HepG2 (cell line): ENCODE measurements around the gene PROX1. TPM values are rescaled to one million over a fixed set of nuclear protein-coding genes. Genes with fewer than 3 reads are reported as not detected.
A peak's percentile ranks its signal among the peaks of the same experiment; 100 is the strongest.

Experiments
- ADNP ChIP-seq: sonication (generic); formaldehyde crosslinking; IDR thresholded peaks from 2 replicates; pipeline ENCODE4 v1.4.0; 2020; ENCODE audit warnings: missing genetic modification reagents
- ATF7 ChIP-seq, 2 experiments: fragments of 450-650 bp in 1 of 2; sonication (generic) in 1 of 2; formaldehyde crosslinking in 1 of 2; IDR thresholded peaks; 2 replicates each; pipeline versions ENCODE4 v1.4.0 to v1.6.1; 2016 to 2020; ENCODE audit warnings: antibody characterized with exemption in 1 of 2, mild to moderate bottlenecking in 1 of 2, missing genetic modification reagents in 1 of 2
- BRCA1 ChIP-seq: sonication (generic); formaldehyde crosslinking; IDR thresholded peaks from 2 replicates; pipeline ENCODE4 v1.4.0; 2020; ENCODE audit warnings: missing genetic modification reagents
- FOXP1 ChIP-seq, 2 experiments: fragments of 450-650 bp in 1 of 2; IDR thresholded peaks; 2 replicates each; pipeline ENCODE4 v1.6.1; 2017 to 2018; ENCODE audit warnings: antibody characterized with exemption in 1 of 2
- HNRNPK ChIP-seq: fragments of 200-400 bp; formaldehyde crosslinking; IDR thresholded peaks from 2 replicates; pipeline ENCODE4 v1.6.1; 2018; ENCODE audit warnings: low read length, low read depth, moderate library complexity, mild to moderate bottlenecking; ENCODE audit not compliant: poor library complexity, severe bottlenecking
- JUN ChIP-seq: sonication (generic); formaldehyde crosslinking; IDR thresholded peaks from 2 replicates; pipeline ENCODE4 v1.4.0; 2020; ENCODE audit warnings: mild to moderate bottlenecking, missing genetic modification reagents
- KDM5A ChIP-seq: fragments of 200-600 bp; sonication (generic); IDR thresholded peaks from 2 replicates; pipeline ENCODE4 v1.7.0; 2018; ENCODE audit warnings: antibody characterized with exemption, mild to moderate bottlenecking, low read length, borderline replicate concordance
- MLLT10 ChIP-seq: sonication (generic); formaldehyde crosslinking; IDR thresholded peaks from 2 replicates; pipeline ENCODE4 v1.4.0; 2020; ENCODE audit warnings: missing genetic modification reagents
- NCOA1 ChIP-seq: sonication (generic); formaldehyde crosslinking; IDR thresholded peaks from 2 replicates; pipeline ENCODE4 v1.9.0; 2021; ENCODE audit warnings: missing genetic modification reagents
- PRMT3 ChIP-seq: sonication (generic); formaldehyde crosslinking; IDR thresholded peaks from 2 replicates; pipeline ENCODE4 v1.8.1; 2022; ENCODE audit warnings: low read depth, mild to moderate bottlenecking, moderate library complexity, missing genetic modification reagents, borderline replicate concordance
- RAD21 ChIP-seq: fragments of 450-650 bp; formaldehyde crosslinking; IDR thresholded peaks from 2 replicates; pipeline ENCODE4 v1.5.0; 2020; ENCODE audit warnings: mild to moderate bottlenecking
- SALL1 ChIP-seq: sonication (generic); formaldehyde crosslinking; IDR thresholded peaks from 2 replicates; pipeline ENCODE4 v1.8.0; 2022; ENCODE audit warnings: mild to moderate bottlenecking, missing genetic modification reagents
- SIX4 ChIP-seq: sonication (generic); formaldehyde crosslinking; IDR thresholded peaks from 2 replicates; pipeline ENCODE4 v1.4.0; 2020; ENCODE audit warnings: missing genetic modification reagents
- ZBTB38 ChIP-seq: sonication (generic); formaldehyde crosslinking; IDR thresholded peaks from 2 replicates; pipeline ENCODE4 v1.5.1; 2020; ENCODE audit warnings: mild to moderate bottlenecking, missing genetic modification reagents
- ZNF17 ChIP-seq: sonication (generic); formaldehyde crosslinking; IDR thresholded peaks from 2 replicates; pipeline ENCODE4 v1.5.0; 2020; ENCODE audit warnings: mild to moderate bottlenecking, missing genetic modification reagents
- ZNF567 ChIP-seq: sonication (generic); formaldehyde crosslinking; IDR thresholded peaks from 2 replicates; pipeline ENCODE4 v1.8.1; 2023; ENCODE audit warnings: mild to moderate bottlenecking, missing genetic modification reagents, borderline replicate concordance
- ZNF607 ChIP-seq: sonication (generic); formaldehyde crosslinking; IDR thresholded peaks from 2 replicates; pipeline ENCODE4 v1.5.1; 2020; ENCODE audit warnings: missing genetic modification reagents, mild to moderate bottlenecking, borderline replicate concordance
- polyA plus RNA-seq, 8 experiments: library from polyadenylated mRNA; depleted of rRNA in 3 of 8; stranded (reverse) in 7 of 8; unstranded in 1 of 8; fragments of >200 nt; fragmentation: Illumina TruSeq in 4 of 8; extraction: Trizol in 4 of 8; gene quantifications; 2 replicates each; pipeline versions ENCODE4 v1.2.1 to v1.2.3, GENCODE V29; 2011 to 2016; ENCODE audit warnings: low read depth in 4 of 8, missing spikeins in 1 of 8, mixed read lengths in 1 of 8; ENCODE audit not compliant: insufficient read depth in 1 of 8
- total RNA-seq, 5 experiments: library from RNA; depleted of rRNA; stranded (reverse); fragments of >200 nt; fragmentation: Illumina TruSeq; extraction: Trizol; gene quantifications; 2 replicates each; pipeline ENCODE4 v1.2.3, GENCODE V29; 2016; ENCODE audit warnings: low read depth in 1 of 5
- TF ChIP-seq, protein P1 (sequence below): sonication (generic); formaldehyde crosslinking; IDR thresholded peaks from 2 replicates; pipeline ENCODE4 v1.8.1; 2023; ENCODE audit warnings: missing genetic modification reagents, inconsistent platforms, borderline replicate concordance
- TF ChIP-seq, protein P2 (sequence below): sonication (generic); formaldehyde crosslinking; IDR thresholded peaks from 2 replicates; pipeline ENCODE4 v1.5.0; 2020; ENCODE audit warnings: missing genetic modification reagents
- TF ChIP-seq, protein P3 (sequence below): sonication (generic); formaldehyde crosslinking; IDR thresholded peaks from 2 replicates; pipeline ENCODE4 v1.5.0; 2020; ENCODE audit warnings: missing genetic modification reagents, mild to moderate bottlenecking, borderline replicate concordance
- TF ChIP-seq, protein P4 (sequence below): sonication (generic); formaldehyde crosslinking; IDR thresholded peaks from 2 replicates; pipeline ENCODE4 v1.4.0; 2020; ENCODE audit warnings: low read depth, missing genetic modification reagents

PROX1 gene
- total and polyA plus RNA-seq, 2 of the 13 experiments (the other 11 are each of a cell fraction or from before 2014, with no cell fraction given), result 12.3 to 30.2 TPM

DNA sequence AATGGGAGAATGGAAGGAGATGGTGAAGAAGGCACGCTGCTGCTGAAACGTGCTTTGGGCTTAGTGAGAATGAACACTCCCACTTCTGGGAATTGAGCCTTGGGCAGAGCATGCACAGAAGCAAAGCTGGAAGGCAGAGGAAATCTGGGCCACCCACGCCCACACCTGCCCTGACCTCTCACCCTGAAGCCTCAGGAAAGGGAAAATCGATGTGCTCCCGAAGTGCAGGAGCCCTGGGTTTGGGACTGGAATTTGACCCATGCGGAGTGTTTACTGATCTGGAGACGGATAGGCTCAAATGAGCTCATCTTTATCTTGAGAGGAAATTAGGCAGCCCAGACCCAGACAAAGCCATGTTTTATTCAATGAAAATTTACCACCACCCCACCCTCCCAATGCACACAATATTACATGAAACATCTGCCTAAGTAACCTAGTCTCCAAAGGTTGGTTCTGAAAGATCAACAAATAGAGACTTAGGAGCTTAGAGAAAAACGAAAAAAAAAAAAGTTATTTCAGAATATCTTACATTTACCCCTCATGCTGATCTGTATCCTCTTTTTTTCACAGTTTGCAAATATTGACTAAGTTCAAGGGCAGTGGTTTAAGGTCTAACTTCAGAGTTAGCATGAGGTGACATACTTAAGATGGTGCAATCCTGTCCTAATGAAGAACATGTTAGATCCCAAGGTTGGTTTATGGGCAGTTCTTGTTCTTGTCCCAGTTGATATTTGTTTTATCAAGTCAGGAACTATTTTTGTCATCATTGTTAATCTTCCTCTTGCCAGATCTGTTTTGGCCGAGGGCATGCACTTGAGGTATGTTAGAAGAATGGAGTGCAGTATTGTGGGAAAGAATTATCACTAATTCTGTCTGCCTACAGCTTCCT, 63.0 kb downstream of the PROX1 start (continued):
- TF ChIP-seq KDM5A (no peak), ZNF567 (no peak), SIX4 (CRISPR knock-in tag) (peak; percentile 91), ZBTB38 (CRISPR knock-in tag) (peak; percentile 92), MLLT10 (no peak), PRMT3 (CRISPR knock-in tag) (0 out of 2 replicates have a peak, but pooled peaks have one; percentile 80), RAD21 (CRISPR knock-in tag) (no peak; the same call in none of the 2 replicates), FOXP1 (IDR thresholded peaks at IDR 0.05) (no peak), FOXP1 (CRISPR knock-in tag; IDR thresholded peaks at IDR 0.05) (peak; percentile 91), ZNF17 (CRISPR knock-in tag) (no peak), ATF7 (IDR thresholded peaks at IDR 0.05) (peak; percentile 79), ATF7 (CRISPR knock-in tag; IDR thresholded peaks at IDR 0.05) (peak; percentile 97), HNRNPK (no peak), BRCA1 (CRISPR knock-in tag) (no peak), ADNP (CRISPR knock-in tag) (no peak), ZNF607 (CRISPR knock-in tag) (peak; percentile 60; the same call in 1 of the 2 replicates), SALL1 (CRISPR knock-in tag) (peak; percentile 100), JUN (CRISPR knock-in tag) (peak; percentile 96), NCOA1 (CRISPR knock-in tag) (peak; percentile 97)
- TF ChIP-seq, protein P1, sequence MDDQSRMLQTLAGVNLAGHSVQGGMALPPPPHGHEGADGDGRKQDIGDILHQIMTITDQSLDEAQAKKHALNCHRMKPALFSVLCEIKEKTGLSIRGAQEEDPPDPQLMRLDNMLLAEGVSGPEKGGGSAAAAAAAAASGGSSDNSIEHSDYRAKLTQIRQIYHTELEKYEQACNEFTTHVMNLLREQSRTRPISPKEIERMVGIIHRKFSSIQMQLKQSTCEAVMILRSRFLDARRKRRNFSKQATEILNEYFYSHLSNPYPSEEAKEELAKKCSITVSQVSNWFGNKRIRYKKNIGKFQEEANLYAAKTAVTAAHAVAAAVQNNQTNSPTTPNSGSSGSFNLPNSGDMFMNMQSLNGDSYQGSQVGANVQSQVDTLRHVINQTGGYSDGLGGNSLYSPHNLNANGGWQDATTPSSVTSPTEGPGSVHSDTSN (CRISPR knock-in tag), result no peak
- TF ChIP-seq, protein P2, sequence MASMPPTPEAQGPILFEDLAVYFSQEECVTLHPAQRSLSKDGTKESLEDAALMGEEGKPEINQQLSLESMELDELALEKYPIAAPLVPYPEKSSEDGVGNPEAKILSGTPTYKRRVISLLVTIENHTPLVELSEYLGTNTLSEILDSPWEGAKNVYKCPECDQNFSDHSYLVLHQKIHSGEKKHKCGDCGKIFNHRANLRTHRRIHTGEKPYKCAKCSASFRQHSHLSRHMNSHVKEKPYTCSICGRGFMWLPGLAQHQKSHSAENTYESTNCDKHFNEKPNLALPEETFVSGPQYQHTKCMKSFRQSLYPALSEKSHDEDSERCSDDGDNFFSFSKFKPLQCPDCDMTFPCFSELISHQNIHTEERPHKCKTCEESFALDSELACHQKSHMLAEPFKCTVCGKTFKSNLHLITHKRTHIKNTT (CRISPR knock-in tag), result no peak
- TF ChIP-seq, protein P3, sequence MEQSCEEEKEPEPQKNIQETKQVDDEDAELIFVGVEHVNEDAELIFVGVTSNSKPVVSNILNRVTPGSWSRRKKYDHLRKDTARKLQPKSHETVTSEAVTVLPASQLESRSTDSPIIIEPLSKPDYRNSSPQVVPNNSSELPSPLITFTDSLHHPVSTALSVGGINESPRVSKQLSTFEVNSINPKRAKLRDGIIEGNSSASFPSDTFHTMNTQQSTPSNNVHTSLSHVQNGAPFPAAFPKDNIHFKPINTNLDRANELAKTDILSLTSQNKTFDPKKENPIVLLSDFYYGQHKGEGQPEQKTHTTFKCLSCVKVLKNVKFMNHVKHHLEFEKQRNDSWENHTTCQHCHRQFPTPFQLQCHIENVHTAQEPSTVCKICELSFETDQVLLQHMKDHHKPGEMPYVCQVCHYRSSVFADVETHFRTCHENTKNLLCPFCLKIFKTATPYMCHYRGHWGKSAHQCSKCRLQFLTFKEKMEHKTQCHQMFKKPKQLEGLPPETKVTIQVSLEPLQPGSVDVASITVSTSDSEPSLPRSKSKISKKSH (CRISPR knock-in tag), result no peak
- TF ChIP-seq, protein P4, sequence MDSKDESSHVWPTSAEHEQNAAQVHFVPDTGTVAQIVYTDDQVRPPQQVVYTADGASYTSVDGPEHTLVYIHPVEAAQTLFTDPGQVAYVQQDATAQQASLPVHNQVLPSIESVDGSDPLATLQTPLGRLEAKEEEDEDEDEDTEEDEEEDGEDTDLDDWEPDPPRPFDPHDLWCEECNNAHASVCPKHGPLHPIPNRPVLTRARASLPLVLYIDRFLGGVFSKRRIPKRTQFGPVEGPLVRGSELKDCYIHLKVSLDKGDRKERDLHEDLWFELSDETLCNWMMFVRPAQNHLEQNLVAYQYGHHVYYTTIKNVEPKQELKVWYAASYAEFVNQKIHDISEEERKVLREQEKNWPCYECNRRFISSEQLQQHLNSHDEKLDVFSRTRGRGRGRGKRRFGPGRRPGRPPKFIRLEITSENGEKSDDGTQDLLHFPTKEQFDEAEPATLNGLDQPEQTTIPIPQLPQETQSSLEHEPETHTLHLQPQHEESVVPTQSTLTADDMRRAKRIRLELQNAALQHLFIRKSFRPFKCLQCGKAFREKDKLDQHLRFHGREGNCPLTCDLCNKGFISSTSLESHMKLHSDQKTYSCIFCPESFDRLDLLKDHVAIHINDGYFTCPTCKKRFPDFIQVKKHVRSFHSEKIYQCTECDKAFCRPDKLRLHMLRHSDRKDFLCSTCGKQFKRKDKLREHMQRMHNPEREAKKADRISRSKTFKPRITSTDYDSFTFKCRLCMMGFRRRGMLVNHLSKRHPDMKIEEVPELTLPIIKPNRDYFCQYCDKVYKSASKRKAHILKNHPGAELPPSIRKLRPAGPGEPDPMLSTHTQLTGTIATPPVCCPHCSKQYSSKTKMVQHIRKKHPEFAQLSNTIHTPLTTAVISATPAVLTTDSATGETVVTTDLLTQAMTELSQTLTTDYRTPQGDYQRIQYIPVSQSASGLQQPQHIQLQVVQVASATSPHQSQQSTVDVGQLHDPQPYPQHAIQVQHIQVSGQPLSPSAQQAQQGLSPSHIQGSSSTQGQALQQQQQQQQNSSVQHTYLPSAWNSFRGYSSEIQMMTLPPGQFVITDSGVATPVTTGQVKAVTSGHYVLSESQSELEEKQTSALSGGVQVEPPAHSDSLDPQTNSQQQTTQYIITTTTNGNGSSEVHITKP (CRISPR knock-in tag), result peak; percentile 61; the same call in 1 of the 2 replicates
